H1 (cell line): ENCODE data around the gene RAB3GAP2. TPM values are rescaled to one million over a fixed set of nuclear protein-coding genes. Genes with fewer than 3 reads are reported as not detected.
A peak's percentile ranks its signal among the peaks of the same experiment; 100 is the strongest.

Experiments
- CTCF ChIA-PET: fragments of 300-600 bp; sonication (Branson Sonifier 250); formaldehyde crosslinking; loops from one replicate; lab custom pipeline; 2021; ENCODE audit not compliant: partially characterized antibody; lab: Charles Lee
- POLR2A ChIA-PET: fragments of 300-600 bp; sonication (Branson Sonifier 250); formaldehyde crosslinking; loops from one replicate; lab custom pipeline; 2021; ENCODE audit warnings: inconsistent platforms; ENCODE audit not compliant: partially characterized antibody; lab: Charles Lee
- DNase-seq, 2 experiments: peaks; one replicate each; pipeline versions ENCODE4 v3.0.0 to v3.0.0-alpha.2; 2010 to 2022; ENCODE audit warnings: low spot score in 2 of 2, low read depth in 1 of 2, mixed read lengths in 1 of 2
- FAIRE-seq: peaks from 2 replicates; lab custom pipeline; 2011; peaks lifted over from hg19 to GRCh38; lab: Jason Lieb, UNC
- H2AFZ ChIP-seq: 2 replicates; pipeline ENCODE4 v1.8.1; 2012; ENCODE audit warnings: low read length, inconsistent platforms
- H2AK5ac ChIP-seq: 2 replicates; pipeline ENCODE4 v1.6.1; 2013; ENCODE audit warnings: low read depth, low read length
- H2BK120ac ChIP-seq: replicated peaks from 2 replicates; pipeline ENCODE3; 2013; ENCODE audit warnings: low read depth, low read length, inconsistent platforms
- H2BK12ac ChIP-seq: 2 replicates; pipeline ENCODE4 v1.6.1; 2013; ENCODE audit warnings: low read depth, low read length
- H2BK15ac ChIP-seq: 2 replicates; pipeline ENCODE4 v1.6.1; 2013; ENCODE audit warnings: low read length
- H2BK20ac ChIP-seq: 2 replicates; pipeline ENCODE4 v1.6.1; 2013; ENCODE audit warnings: low read length
- H2BK5ac ChIP-seq: 2 replicates; pipeline ENCODE4 v1.6.1; 2013; ENCODE audit warnings: low read depth, low read length
- H3K14ac ChIP-seq: 2 replicates; pipeline ENCODE4 v1.6.1; 2013; ENCODE audit warnings: inconsistent platforms; ENCODE audit not compliant: insufficient read length
- H3K18ac ChIP-seq: 2 replicates; pipeline ENCODE4 v1.6.1; 2013; ENCODE audit warnings: low read length; ENCODE audit errors: extremely low read depth
- H3K23ac ChIP-seq: 2 replicates; pipeline ENCODE4 v1.6.1; 2013; ENCODE audit warnings: inconsistent platforms; ENCODE audit not compliant: insufficient read length
- H3K23me2 ChIP-seq: 2 replicates; pipeline ENCODE4 v1.6.1; 2013; ENCODE audit warnings: low read depth, low read length
- H3K27ac ChIP-seq: 2 replicates; pipeline ENCODE4 v1.6.1; 2011; ENCODE audit warnings: low read depth, low read length, inconsistent platforms
- H3K27me3 ChIP-seq, 4 experiments: replicated peaks in 1 of 4; 1 replicate in 1 of 4; 2 replicates in 3 of 4; pipeline versions ENCODE4 v1.6.1 to v1.8.1; 2011 to 2013; ENCODE audit warnings: low read length in 3 of 4, mild to moderate bottlenecking in 3 of 4, inconsistent platforms in 2 of 4, mixed read lengths in 2 of 4, moderate library complexity in 1 of 4; ENCODE audit not compliant: control insufficient read depth in 3 of 4, insufficient read depth in 3 of 4; ENCODE audit errors: extremely low read depth in 1 of 4
- H3K36me3 ChIP-seq, 4 experiments: 2 replicates each; pipeline versions ENCODE4 v1.6.1 to v1.8.1; 2011 to 2013; ENCODE audit warnings: mild to moderate bottlenecking in 4 of 4, low read length in 3 of 4, moderate library complexity in 2 of 4, control low read depth in 1 of 4, inconsistent platforms in 1 of 4; ENCODE audit not compliant: insufficient read depth in 4 of 4, control insufficient read depth in 2 of 4
- H3K4ac ChIP-seq: replicated peaks from 2 replicates; pipeline ENCODE3; 2013; ENCODE audit warnings: low read length, low read depth, mixed read lengths, inconsistent platforms; ENCODE audit not compliant: insufficient read length
- H3K4me1 ChIP-seq, 4 experiments: replicated peaks in 1 of 4; 1 replicate in 1 of 4; 2 replicates in 3 of 4; pipeline versions ENCODE4 v1.6.1 to v1.8.1; 2011 to 2013; ENCODE audit warnings: low read length in 3 of 4, inconsistent platforms in 2 of 4, mixed read lengths in 1 of 4; ENCODE audit not compliant: insufficient read depth in 4 of 4, control insufficient read depth in 3 of 4
- H3K4me2 ChIP-seq, 2 experiments: 2 replicates each; pipeline versions ENCODE4 v1.6.1 to v1.8.1; 2011 to 2013; ENCODE audit warnings: low read depth in 2 of 2, low read length in 2 of 2, control low read depth in 1 of 2, inconsistent platforms in 1 of 2, mild to moderate bottlenecking in 1 of 2; ENCODE audit not compliant: insufficient read depth in 1 of 2
- H3K4me3 ChIP-seq, 4 experiments: fragments of 200-600, 300-600 bp in 1 of 4; sonication (generic), shearing (Covaris generic), sonication (Bioruptor Twin) in 1 of 4; 2 replicates each; pipeline versions ENCODE4 v1.5.1 to v1.8.1; 2011 to 2016; ENCODE audit warnings: low read length in 4 of 4, low read depth in 3 of 4, control low read depth in 2 of 4, inconsistent platforms in 2 of 4, mild to moderate bottlenecking in 2 of 4, mixed read lengths in 1 of 4, moderate library complexity in 1 of 4; ENCODE audit not compliant: insufficient read depth in 2 of 4; ENCODE audit errors: extremely low read depth in 1 of 4
- H3K56ac ChIP-seq: replicated peaks from 2 replicates; pipeline ENCODE3; 2013; ENCODE audit warnings: low read depth, mild to moderate bottlenecking, mixed read lengths, low read length, inconsistent platforms; ENCODE audit not compliant: insufficient read length
- H3K79me1 ChIP-seq: 2 replicates; pipeline ENCODE4 v1.6.1; 2013; ENCODE audit warnings: low read depth, low read length, control low read depth
- H3K79me2 ChIP-seq, 2 experiments: 2 replicates each; pipeline versions ENCODE4 v1.6.1 to v1.8.1; 2012 to 2013; ENCODE audit warnings: low read length in 2 of 2, mild to moderate bottlenecking in 2 of 2, inconsistent platforms in 1 of 2; ENCODE audit not compliant: insufficient read depth in 2 of 2, control insufficient read depth in 1 of 2
- H3K9ac ChIP-seq, 4 experiments: replicated peaks in 1 of 4; 1 replicate in 1 of 4; 2 replicates in 3 of 4; pipeline versions ENCODE4 v1.6.1 to v1.8.1; 2011 to 2013; ENCODE audit warnings: low read depth in 3 of 4, low read length in 3 of 4, control low read depth in 2 of 4, mild to moderate bottlenecking in 2 of 4, moderate library complexity in 2 of 4, inconsistent platforms in 1 of 4; ENCODE audit errors: extremely low read depth in 1 of 4
- H3K9me3 ChIP-seq, 2 experiments: 2 replicates each; pipeline versions ENCODE4 v1.6.1 to v1.8.1; 2012 to 2013; ENCODE audit warnings: mild to moderate bottlenecking in 2 of 2, moderate library complexity in 2 of 2, control low read depth in 1 of 2, inconsistent platforms in 1 of 2, low read depth in 1 of 2, low read length in 1 of 2, mixed read lengths in 1 of 2; ENCODE audit not compliant: insufficient read depth in 2 of 2
- H4K20me1 ChIP-seq, 2 experiments: replicated peaks in 1 of 2; 2 replicates each; pipeline versions ENCODE3 to v1.8.1; 2011 to 2013; ENCODE audit warnings: inconsistent platforms in 2 of 2, low read length in 2 of 2, mild to moderate bottlenecking in 1 of 2; ENCODE audit not compliant: insufficient read depth in 2 of 2, control insufficient read depth in 1 of 2
- H4K5ac ChIP-seq: 2 replicates; pipeline ENCODE4 v1.6.1; 2013; ENCODE audit warnings: low read length, low read depth, mixed read lengths, inconsistent platforms; ENCODE audit not compliant: insufficient read length
- H4K8ac ChIP-seq: 2 replicates; pipeline ENCODE4 v1.8.0; 2013; ENCODE audit warnings: mild to moderate bottlenecking, moderate library complexity, low read length, inconsistent platforms; ENCODE audit not compliant: insufficient read depth; ENCODE audit errors: extremely low read depth
- H4K91ac ChIP-seq: replicated peaks from 2 replicates; pipeline ENCODE3; 2013; ENCODE audit warnings: low read length, mixed read lengths, inconsistent platforms; ENCODE audit not compliant: insufficient read length
- CEBPB ChIP-seq: IDR thresholded peaks from 2 replicates; pipeline ENCODE4 v1.6.1; 2012; ENCODE audit warnings: low read depth, low read length
- GTF2F1 ChIP-seq: IDR thresholded peaks from 2 replicates; pipeline ENCODE4 v1.6.1; 2012; ENCODE audit warnings: low read depth, low read length, improper control_type of control experiment, borderline replicate concordance
- RFX5 ChIP-seq: IDR thresholded peaks from 2 replicates; pipeline ENCODE4 v1.6.1; 2011; ENCODE audit warnings: low read depth, low read length, improper control_type of control experiment, borderline replicate concordance
- SP2 ChIP-seq: IDR thresholded peaks from 2 replicates; pipeline ENCODE4 v1.6.1; 2012; ENCODE audit warnings: mild to moderate bottlenecking, low read length, inconsistent platforms
- SRF ChIP-seq: IDR thresholded peaks from 2 replicates; pipeline ENCODE4 v1.6.1; 2011; ENCODE audit warnings: mild to moderate bottlenecking, low read depth, low read length, moderate library complexity
- WGBS, 2 experiments: shearing (Covaris generic) in 1 of 2; methylation state at CpG; one replicate each; pipeline versions ENCODE4 v1.1.6 to v1.1.7; 2013 to 2015; ENCODE audit warnings: low lambda C conversion rate in 2 of 2, mixed read lengths in 2 of 2, inconsistent platforms in 1 of 2, low coverage in 1 of 2, missing lambda C conversion rate in 1 of 2; ENCODE audit not compliant: insufficient replicate concordance in 2 of 2, insufficient coverage in 1 of 2, insufficient read length in 1 of 2; ENCODE audit errors: extremely low coverage in 1 of 2, missing lambda C conversion rate in 1 of 2; 5-methylcytosine and 5-hydroxymethylcytosine counted together
- polyA plus RNA-seq, 7 experiments: library from polyadenylated mRNA; depleted of rRNA in 3 of 7; stranded (reverse) in 5 of 7; unstranded in 2 of 7; fragments of >200 nt in 5 of 7; fragments of 200-250 nt in 2 of 7; gene quantifications; 1 replicate in 5 of 7; 2 replicates in 1 of 7; 4 replicates in 1 of 7; pipeline versions ENCODE4 v1.2.1 to v1.2.3, GENCODE V29; 2011 to 2013; ENCODE audit warnings: missing spikeins in 2 of 7, mixed read lengths in 2 of 7
- total RNA-seq: library from RNA; stranded (reverse); fragmentation: NEBNext Ultra II Directional; extraction: Animal tissue kit (Norgen Biotek cat#: 25700); gene quantifications from 2 replicates; pipeline ENCODE4 v1.2.1, GENCODE V29; 2021
- TF ChIP-seq, protein P1 (sequence below): IDR thresholded peaks from 2 replicates; pipeline ENCODE4 v1.6.1; 2011; ENCODE audit warnings: low read depth, mild to moderate bottlenecking, low read length; ENCODE audit not compliant: insufficient read depth

Gene RAB3GAP2
- total and polyA plus RNA-seq, 2 of the 8 experiments (the other 6 are each of a cell fraction or from before 2014, with no cell fraction given) = 19.7 to 52.7 TPM

GRCh38 chr1:220224611-220225124 is 47.6 kb downstream of the RAB3GAP2 start:
- Histone ChIP-seq H3K18ac (no peak overlapping the region), H3K56ac (no peak overlapping the region), H3K79me2 (peaks cover 0 to 74% of the 10 kb centered on the region in 2 experiments; a peak in 2 of 4 replicates), H3K79me1 (peaks cover 2% of the 10 kb centered on the region; the same call in 1 of the 2 replicates), H2AK5ac (no peak overlapping the region), H3K14ac (no peak overlapping the region), H3K4me1 (peaks cover 0 to 9% (median 3%) of the 10 kb centered on the region in 4 experiments; a peak in 4 of 7 replicates), H3K23me2 (no peaks in the 10 kb centered on the region), H3K23ac (no peak overlapping the region), H4K20me1 (peaks cover 0 to 1% of the 10 kb centered on the region in 2 experiments), H3K27ac (no peak overlapping the region), H2BK5ac (no peak overlapping the region), H3K36me3 (no peaks in the 10 kb centered on the region; a peak in 1 of 8 replicates), H2BK12ac (no peak overlapping the region), H3K9ac (no peak overlapping the region), H3K9me3 (no peaks in the 10 kb centered on the region), H4K8ac (no peak overlapping the region), H3K4me2 (no peak overlapping the region), H2AFZ (no peak overlapping the region), H4K5ac (no peak overlapping the region), H4K91ac (no peak overlapping the region), H2BK20ac (no peak overlapping the region), H3K4ac (no peak overlapping the region), H2BK120ac (no peak overlapping the region), H3K4me3 (no peak overlapping the region), H3K27me3 (no peaks in the 10 kb centered on the region), H2BK15ac (no peak overlapping the region)
- WGBS, 2 experiments = 87% methylated on average over 1 of the region's 1 CpG; no CpG with 5 or more reads in 1 of the 2 experiments
- ChIA-PET CTCF (interaction anchor here (0.8 to 7.5 kb wide), 5 partner anchors 6 to 66 kb away, joined by 3 to 83 read pairs (median 5); no protein-coding TSS in a partner anchor), POLR2A (interaction anchor here (1.7 kb wide), 1 partner anchor 8 kb away, joined by 5 read pairs; no protein-coding TSS in a partner anchor)
- TF ChIP-seq GTF2F1 (no peak), CEBPB (peak; percentile 31; the same call in 1 of the 2 replicates), RFX5 (no peak), SP2 (no peak), SRF (no peak)
- TF ChIP-seq, protein P1, sequence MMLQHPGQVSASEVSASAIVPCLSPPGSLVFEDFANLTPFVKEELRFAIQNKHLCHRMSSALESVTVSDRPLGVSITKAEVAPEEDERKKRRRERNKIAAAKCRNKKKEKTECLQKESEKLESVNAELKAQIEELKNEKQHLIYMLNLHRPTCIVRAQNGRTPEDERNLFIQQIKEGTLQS = no peak
- DNase-seq (no peak), FAIRE-seq (no peak)
